Stimulated activated CD4-positive, alpha-beta T cell treated with anti-CD3 and anti-CD28 coated beads, Interleukin-12 subunit alpha, Interleukin-12 subunit beta, amount 100 ng/mL, for 4 hours (primary cell): ENCODE results near the gene NUDT2.
"Not testable (repeated sequence)": the region's sequence is repeated elsewhere in the genome, so short reads cannot be mapped to it uniquely, and the experiment has no call there.

ENCODE experiments used
- DNase-seq: peaks from one replicate; pipeline ENCODE4 v3.0.0-alpha.2; 2020

Gene NUDT2

DNA sequence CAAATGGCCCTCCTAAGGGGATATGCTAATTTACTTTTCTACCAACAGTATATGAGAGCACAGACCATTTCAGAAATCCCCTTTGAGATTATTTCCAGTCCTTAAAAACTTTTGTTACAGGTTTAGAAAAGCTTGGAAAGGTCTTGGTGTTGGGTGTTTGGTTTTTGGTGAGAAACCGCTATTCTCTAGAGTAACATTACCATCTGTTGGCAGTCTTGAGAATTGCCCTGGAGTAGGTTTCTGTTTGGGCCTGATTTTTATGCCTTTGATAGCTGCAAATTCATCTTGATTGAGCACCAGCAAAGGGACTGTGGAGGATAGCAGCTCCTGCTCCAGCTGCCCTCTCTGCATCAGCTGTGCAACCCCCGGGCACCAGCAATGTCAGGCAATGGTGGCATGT, 8.0 kb downstream of the NUDT2 start:
- DNase-seq, result no peak

DNA sequence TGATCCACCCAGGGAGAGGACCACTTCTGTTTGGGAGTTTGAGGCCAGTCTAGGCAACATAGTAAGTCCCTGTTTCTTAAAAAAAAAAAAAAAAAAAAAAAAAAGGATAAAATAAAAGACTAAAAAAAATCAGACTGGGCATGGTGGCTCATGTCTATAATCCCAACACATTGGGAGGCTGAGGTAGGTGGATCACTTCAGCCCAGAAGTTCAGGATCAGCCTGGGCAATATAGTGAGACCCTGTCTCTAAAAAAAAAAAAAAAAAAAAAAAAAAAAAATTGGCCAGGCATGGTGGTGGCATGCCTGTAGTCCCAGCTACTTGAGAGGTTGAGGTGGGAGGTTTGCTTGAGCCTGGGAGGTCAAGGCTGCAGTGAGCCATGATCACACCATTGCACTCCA, 8.7 kb downstream of the NUDT2 start:
- DNase-seq, result not testable (repeated sequence)

DNA sequence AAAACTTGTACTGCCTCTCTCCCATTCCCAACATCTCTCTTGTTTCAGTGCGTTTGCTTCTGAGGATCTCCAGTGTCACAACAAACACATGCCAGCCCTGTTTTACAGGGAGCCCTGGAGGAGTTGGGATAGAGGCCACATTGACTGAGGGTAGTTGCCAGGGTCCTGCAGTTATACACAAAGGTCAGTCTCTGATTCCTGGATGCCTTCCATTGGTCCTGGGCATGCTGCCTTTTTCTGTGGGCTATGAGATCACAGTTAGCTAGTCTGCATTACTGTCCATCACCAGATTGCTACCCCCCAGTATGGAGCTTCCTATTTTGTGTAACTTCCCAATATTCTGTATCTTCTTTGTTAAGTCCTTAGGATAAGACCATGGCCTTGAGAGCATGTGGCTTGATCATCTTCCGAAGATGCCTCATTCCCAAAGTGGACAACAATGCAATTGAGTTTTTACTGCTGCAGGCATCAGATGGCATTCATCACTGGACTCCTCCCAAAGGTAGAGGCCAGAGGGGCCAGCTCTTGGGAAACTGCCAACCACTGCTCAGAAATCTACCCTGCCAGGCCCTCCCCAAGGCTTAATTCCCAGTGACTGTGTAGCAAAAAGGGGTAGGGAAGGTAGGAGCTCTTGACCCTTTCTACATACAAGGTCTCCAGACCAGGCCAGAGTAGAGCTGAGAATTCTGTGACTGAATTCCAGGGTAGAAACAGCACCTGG, 9.5 kb downstream of the NUDT2 start:
- DNase-seq, result no peak

DNA sequence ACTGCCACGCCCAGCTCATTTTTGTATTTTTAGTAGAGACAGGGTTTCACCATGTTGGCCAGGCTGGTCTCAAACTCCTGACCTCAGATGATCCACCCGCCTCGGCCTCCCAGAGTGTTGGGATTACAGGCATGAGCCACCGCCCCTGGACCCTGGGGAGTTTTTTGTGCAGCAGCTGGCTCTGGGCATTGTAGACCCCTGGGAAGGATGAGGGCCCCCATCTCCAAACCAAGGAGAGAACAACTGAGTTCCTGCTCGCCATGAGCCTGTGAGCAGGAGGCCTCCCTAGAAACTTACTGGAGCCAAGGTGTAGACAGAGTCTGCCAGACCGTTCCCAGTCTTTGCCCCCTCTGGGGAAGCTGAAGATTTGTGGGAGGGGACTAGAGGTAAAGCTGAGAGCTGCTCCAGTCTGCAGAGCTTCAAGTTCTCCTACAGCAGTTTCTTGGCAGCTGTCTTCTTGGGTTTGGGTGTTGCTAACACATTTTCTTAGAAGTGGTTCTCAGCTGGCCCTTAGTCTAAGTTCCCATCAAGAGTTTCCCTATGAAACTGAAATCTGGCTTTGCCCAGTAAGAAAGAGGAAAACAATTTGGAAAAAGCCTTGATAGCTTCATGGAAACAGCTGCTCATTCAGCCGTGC, 12.4 kb downstream of the NUDT2 start:
- no peak for DNase-seq

DNA sequence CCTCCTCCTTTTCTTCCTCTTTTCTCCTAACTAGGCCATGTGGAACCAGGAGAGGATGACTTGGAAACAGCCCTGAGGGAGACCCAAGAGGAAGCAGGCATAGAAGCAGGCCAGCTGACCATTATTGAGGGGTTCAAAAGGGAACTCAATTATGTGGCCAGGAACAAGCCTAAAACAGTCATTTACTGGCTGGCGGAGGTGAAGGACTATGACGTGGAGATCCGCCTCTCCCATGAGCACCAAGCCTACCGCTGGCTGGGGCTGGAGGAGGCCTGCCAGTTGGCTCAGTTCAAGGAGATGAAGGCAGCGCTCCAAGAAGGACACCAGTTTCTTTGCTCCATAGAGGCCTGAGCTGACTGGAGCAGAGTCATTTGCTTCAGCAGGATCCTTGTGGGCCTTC, 13.7 kb downstream of the NUDT2 start:
- DNase-seq, result no peak

DNA sequence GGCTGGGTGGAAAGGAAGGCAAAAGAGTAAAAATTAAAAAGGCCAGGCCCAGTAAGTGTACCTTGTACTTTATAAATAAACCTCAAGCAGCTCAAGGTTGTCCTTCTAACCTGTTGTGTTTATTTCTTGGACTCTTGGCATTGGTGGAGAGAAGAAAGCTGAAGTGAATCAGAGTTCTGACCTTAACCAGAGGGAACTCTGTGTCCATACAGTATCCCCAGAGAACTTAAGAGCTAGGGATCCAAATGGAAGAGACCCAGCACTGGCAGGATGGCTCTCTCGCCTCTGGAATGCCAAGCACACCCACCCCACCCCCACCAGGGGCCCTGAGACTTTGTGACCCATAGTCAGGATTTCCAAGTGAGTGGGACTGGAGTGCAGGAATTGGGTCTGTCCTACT, 14.2 kb downstream of the NUDT2 start:
- no peak for DNase-seq

DNA sequence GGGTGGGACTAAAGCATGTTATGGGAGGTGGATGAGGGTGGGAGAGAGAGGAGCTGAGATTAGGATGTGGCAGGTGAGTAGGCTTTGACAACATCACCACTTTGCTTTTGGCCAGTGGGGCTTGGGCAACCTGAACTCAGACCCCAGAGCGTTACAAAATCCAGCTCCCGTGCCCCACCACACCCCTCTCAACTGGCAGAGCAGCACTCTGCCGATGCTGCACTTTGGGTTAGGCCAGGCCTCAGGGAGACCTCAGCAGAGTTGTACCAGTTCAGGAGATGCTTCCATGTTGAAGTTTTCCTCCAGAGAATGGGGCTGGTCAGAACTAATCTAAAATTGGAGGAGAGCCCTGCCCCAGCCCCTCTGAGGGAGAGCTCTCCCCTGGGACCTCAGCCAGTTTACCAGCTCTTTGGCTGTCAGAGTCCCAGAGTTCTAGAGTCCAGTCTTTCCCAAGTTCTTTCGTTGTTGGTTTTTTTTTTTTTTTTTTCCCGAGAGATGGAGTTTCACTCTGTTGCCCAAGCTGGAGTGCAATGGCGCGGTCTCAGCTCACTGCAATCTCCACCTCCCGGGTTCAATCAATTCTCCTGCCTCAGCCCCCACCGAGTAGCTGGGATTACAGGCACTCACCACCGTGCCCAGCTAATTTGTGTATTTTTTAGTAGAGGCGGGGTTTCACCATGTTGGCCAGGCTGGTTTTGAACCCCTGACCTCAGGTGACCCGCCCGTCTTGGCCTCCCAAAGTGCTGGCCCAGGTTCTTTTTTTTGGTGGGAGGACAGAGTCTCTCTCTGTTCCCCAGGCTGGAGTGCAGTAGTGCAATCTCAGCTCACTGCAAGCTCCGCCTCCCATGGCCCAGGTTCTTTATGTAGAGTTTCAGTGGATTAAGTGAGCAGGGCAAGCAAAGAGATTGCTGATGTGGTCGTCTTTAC, 17.8 kb downstream of the NUDT2 start:
- DNase-seq, result no peak

DNA sequence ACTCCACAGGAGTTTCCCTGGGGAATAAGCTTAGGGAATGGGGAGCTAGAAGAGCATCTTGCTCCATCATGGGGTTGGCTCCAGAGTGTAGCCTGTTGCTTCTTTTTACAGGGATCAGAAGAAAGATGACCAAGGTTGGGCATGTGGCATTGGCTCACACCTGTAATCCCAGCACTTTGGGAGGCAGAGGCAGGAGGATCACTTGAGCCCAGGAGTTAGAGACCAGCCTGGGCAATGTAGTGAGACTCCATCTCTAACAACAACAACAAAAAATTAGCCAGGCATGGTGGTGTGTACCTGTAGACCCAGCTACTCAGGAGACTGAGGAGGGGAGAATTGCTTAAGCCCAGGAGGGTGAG, 18.4 kb downstream of the NUDT2 start:
- no peak for DNase-seq

DNA sequence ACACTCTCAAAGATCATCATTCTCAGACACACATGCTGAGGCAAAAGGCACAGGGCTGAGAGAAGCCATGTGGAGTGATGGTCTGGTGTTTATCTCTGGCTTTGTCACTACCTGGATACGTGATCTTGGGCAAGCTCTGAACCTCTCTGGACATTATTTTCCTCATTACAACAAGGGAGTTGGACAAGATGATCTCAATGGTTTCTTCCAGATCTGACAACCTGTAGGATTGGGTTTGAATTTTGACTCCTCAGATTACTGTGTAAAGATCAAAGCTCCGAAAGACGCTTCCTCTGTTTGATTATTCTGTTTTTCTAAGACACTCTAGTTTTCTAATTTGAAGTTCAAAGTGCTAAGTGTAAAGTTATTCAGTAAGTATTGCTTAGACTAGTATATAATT, 20.0 kb downstream of the NUDT2 start:
- DNase-seq, result no peak

DNA sequence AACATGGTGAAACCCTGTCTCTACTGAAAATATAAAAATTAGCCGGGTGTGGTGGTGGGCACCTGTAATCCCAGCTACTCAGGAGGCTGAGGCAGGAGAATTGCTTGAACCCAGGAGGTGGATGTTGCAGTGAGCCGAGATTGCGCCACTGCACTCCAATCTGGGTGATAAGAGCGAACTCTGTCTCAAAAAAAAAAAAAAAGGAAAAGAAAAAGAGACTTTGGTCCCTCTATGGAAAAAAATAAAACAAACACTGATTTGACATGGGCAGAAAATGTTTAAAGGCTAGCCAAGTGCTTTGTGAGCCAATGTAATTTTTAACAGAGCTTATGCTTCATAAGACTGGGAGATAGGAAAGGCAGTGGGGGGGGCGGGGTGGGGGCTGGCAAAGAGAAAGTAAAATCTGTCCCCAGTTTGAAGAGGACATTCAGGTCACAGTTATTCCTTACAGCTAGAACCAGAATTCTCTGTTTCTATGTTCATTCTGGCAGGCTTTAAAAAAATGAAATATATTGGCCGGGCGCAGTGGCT, 22.8 kb downstream of the NUDT2 start:
- not testable (repeated sequence) for DNase-seq

DNA sequence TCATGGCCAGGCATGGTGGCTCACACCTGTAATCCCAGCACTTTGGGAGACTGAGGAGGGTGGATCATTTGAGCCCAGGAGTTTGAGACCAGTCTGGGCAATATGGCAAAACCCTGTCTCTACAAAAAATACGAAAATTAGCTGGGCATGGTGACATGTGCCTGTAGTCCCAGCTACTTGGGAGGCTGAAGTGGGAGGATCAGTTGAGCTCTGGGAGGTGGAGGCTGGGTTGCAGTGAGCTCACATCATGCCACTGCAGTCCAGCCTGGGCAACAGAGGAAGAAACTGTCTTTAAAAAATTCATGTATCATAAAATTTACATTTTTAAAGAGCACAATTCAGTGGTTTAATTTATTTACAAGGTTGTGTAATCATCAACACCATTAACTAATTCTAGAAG, 23.6 kb downstream of the NUDT2 start:
- not testable (repeated sequence) for DNase-seq

DNA sequence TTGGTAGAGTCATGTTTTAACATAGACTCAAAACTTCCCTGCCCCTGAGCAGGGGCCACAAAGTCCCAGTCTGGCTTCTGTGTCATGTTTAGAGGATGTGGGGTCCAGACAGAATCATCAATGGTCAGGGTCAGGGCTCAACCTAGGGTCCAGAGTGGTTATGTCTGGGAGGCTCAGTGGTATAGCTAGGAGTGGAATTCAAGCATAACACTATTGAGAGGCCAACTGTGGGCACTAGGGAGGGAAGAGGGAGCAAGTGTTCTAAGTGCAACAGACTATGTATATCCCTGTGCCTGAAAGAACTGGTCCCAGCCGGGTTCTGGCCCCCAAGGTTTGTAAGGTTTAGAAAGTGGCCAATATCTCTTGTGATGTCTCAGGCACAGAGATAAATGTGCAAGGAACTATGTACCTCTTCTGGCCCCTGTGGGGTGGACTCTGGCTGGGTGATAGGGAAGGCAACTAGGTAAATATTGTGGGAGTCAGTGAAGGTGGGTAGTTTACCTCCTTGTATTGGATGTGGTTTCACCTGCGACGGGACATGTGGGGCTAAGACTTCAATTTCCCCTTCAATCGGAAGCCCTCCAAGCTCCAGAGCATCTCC, 33.3 kb downstream of the NUDT2 start:
- no peak for DNase-seq

DNA sequence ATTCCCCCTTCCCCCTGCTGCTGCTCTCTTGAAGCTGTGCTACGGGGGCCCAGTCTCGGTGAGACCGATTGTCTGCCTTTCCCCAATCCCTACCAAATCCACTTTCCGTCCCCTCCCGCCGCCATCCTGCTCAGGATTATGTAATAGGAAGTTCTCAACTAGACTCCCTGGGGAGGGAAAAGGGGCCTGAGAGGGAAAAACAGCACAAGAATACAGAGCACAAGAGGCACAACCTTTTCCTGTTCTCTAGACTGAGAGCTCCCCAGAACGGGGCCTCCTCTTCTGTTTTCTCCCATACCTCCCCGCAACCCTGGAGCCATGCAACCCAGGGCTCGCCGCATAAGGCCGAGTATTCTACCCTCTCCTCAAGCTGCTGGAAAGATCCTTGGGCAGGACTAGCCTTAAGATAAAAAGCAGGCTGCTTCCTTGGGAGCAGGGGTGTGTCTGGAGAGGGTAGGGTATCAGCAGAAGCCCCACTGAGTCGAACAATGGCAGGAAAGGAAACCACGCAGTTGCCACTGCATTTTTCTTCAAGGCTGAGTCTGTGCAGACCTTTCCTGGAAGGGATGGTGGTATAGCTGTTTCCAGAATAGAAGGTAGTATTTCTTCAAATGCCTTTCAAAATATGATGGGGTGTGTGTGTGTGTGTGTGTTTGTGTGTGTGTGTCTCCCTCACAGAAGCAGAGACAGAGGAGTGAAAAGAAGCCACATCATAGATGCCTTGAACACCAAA, 34.4 kb downstream of the NUDT2 start:
- no peak for DNase-seq

DNA sequence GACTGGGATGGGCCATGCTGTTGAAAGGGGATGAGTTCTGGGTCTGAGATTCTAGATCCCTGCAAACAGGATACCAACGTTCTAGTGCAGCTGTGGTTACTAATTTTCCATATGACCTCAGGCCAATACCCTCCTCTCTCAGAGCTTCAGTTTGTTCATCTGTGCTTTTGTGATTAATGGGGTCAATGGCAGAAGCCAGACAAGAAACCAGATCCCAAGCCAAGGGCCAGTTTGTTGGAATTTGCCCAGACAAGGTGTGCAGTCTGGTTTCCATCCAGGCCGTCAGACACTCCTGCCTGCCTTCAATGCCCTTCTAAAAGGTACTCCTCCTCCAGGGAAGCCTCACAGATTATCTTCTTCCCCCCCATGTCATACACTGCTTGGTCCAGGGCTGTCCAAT, 35.9 kb downstream of the NUDT2 start:
- DNase-seq, result no peak

DNA sequence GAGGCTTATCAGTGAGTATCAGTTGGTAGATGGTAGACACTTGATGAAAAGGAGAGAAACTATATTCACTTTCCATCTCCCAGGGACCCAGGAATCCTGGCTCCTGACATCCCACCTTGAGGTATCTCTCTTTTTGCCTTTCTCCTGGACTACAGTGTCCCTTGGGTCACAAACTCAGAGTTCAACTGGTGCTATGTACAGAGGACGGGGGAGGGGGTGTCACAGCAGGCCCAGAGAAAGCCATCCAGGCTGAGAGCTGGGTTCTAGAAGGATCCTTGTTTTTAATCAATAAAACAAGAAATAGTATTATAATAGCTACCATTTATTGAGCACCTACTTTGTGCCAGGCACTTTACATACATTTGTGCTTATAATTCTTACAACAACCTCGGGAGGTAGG, 37.0 kb downstream of the NUDT2 start:
- no peak for DNase-seq

DNA sequence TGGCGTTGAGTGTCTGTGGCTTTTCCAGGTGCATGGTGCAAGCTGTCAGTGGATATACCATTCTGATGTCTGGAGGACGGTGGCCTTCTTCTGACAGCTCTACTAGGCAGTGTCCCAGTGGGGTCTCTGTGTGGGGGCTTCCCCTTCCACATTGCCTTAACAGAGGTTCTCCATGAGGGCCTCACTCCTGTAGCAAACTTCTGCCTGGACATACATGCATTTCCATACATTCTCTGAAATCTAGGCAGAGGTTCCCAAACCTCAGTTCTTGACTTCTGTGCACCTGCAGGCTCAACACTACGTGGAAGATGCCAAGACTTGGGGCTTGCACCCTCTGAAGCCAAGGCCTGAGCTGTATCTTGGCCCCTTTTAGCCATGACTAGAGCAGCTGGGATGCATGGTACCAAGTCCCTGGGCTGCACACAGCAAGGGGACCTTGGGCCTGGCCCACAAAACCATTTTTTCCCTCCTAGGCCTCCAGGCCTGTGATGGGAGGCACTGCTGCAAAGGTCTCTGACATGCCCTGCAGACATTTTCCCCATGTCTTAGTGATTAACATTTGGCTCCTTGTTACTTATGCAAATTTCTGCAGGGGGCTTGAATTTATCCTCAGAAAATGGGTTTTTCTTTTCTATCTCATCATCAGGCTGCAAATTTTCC, 38.5 kb downstream of the NUDT2 start:
- not testable (repeated sequence) for DNase-seq

DNA sequence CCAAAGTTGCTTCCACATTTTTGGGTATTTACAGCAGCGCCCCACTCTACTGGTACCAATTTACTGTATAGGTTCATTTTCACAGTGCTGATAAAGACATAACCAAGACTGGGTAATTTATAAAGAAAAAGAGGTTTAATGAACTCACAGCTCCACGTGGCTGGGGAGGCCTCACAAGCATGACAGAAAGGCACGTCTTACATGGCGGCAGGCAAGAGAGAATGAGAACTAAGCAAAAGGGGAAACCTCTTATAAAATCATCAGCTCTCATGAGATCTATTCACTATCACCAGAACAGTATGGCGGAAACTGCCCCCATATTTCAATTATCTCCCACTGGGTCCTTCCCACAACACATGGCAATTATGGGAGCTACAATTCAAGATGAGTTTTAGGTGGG, 39.4 kb downstream of the NUDT2 start:
- DNase-seq, result not testable (repeated sequence)

DNA sequence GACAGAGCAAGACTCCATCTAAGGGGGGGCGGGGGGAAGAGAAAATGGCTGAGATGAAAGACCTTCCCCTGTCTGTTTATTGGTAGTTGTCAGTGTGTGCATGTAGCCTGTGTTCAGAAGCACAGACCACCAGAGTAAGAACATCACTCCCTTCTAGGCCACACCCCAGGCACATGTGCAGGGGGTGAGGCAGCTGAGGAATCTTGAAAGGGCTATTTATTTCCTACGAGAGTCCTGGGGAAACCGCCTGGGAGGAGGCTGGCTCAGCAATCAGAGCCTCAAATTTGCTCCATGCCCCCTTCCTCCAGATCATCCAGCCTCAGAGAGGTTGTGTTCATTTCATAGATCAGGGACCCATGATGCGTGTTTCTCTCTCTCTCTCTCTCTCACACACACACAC, 40.3 kb downstream of the NUDT2 start:
- no peak for DNase-seq

DNA sequence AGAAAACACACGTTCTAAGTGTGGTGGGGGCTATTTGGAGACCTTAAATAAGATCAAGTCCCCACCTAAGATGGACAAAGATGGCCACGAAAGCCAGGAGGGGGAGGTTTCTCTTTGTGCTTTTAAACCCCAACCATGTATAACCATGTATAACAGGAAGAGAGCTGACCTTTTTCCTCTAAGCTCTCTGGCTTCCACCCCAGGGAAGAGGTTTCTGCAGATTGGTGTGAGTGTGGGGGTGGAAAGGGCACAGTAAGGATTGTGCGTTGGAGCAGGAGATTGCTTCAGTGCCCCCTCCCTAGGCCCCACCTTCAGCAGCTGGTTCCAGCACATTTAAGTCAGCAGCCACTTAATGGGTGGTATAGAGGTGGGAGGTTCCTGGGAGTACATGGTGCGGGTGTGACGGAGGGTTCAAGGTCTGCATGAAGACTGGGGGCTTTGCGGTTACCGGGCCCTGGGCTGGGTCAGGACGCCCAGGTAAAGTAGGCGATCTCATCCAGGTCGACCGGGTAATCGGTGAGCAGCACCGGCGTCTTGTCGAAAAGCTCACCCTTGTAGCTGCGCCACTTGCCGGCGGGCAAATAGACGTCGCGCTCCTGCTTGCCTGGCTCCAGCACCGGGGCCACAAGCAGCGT, 41.1 kb downstream of the NUDT2 start:
- DNase-seq, result no peak

DNA sequence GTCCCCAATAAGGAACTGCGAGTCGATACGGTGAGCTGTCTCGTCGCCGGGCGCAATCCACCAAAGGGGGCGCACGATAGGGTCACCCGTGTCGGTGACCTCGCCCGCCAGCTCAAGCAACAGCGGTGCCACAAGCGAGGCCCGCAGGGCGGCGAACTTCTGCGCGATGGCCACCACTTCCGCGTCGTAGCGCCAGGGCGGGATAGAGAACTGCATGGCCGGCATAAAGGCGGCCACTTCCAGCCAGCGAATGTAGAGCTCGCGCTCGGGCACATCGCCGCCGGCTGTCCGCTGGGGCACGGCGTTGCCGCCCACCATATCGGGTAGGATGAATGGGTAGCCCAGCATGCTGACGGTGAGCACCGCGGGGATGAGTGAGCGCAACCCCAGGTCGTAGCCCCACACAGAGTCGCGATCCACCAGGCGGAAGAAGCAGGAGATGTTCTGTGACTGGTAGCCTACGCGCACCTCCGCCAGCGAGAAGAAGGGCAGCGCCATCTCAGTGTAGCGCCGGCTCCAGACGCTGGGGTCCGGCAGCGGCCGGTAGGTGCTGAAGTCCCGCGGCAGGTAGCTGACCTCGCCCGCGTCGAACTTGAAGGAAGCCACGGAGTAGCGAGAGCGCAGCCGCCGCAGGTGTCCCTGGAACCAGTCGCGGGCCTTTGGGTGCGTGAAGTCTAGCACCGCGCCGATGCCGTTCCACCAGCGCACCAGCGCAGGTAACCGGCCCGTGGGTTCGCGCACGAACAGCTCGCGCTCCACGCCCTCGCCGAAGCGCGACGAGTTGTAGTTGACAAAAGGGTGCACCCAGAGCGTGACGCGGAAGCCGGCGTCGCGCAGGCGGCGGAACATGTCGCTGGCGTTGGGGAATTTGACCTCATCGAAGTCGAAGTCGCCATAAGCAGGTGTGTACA, 41.9 kb downstream of the NUDT2 start:
- no peak for DNase-seq
